Thoracic aorta (tissue), 2 donors: ENCODE data around the gene SRGN. TPM values are rescaled to one million over a fixed set of nuclear protein-coding genes. Genes with fewer than 3 reads are reported as not detected.

ENCODE experiments used
- ATAC-seq: fragments of 150-250 bp; one replicate; pipeline ENCODE4 v1.8.0; 2017; ENCODE audit warnings: low read depth; ENCODE audit not compliant: insufficient number of reproducible peaks, low FRiP score
- DNase-seq: peaks from one replicate; pipeline ENCODE4 v3.0.0-alpha.2; 2020; ENCODE audit warnings: low spot score
- H3K27ac ChIP-seq, 2 donors: fragments of 200-600 bp; sonication (generic); 1 replicate in 1 of 2; 2 replicates in 1 of 2; pipeline ENCODE4 v1.5.1; 2016; ENCODE audit warnings: mild to moderate bottlenecking in 2 of 2, moderate library complexity in 2 of 2
- H3K27me3 ChIP-seq: fragments of 200-600 bp; sonication (generic); replicated peaks from 2 replicates; pipeline ENCODE4 v1.6.0; 2016; ENCODE audit warnings: mild to moderate bottlenecking; ENCODE audit not compliant: insufficient read depth
- H3K36me3 ChIP-seq: fragments of 200-600 bp; sonication (generic); one replicate; pipeline ENCODE4 v1.5.1; 2016
- H3K4me1 ChIP-seq, 2 donors: fragments of 200-600 bp; sonication (generic); 1 replicate in 1 of 2; 2 replicates in 1 of 2; pipeline versions ENCODE4 v1.5.1 to v1.6.0; 2016; ENCODE audit warnings: low read depth in 2 of 2, mild to moderate bottlenecking in 1 of 2; ENCODE audit not compliant: control insufficient read depth in 1 of 2
- H3K4me3 ChIP-seq: fragments of 200-600 bp; sonication (generic); 2 replicates; pipeline ENCODE4 v1.5.1; 2016; ENCODE audit warnings: mild to moderate bottlenecking
- H3K9me3 ChIP-seq: fragments of 200-600 bp; sonication (generic); 2 replicates; pipeline ENCODE4 v1.5.1; 2016
- total RNA-seq, 2 donors: library from RNA; depleted of rRNA; stranded (reverse); fragments of >200 nt; gene quantifications; one replicate each; pipeline versions ENCODE4 v1.1.0 to v1.2.3, GENCODE V29; 2016
- TF ChIP-seq, protein P1 (sequence below): fragments of 200-600 bp; sonication (generic); IDR thresholded peaks from one replicate; pipeline ENCODE4 v1.5.1; 2019; ENCODE audit warnings: antibody characterized with exemption

Gene SRGN
- total RNA-seq, 2 donors from 2014 or later: 200 to 227 TPM

DNA sequence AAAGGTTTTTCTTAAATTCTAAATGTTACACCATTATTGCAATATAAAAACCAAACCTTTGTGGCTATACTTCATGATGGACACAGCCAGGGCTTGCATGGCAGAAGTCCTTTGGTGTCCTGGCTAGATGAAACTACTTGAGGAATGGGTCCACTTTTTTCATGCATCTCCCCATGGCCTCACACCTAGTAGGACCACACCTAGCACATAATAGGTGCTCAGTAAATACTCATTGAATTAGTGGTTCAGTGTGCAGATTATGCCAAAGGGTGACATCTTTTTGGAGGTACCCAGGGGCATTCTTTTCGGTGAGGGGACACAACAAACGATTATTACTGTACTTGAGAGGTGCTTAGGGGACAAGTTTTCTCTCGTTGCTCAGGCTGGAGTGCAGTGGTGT lies 20.7 kb upstream of the SRGN start:
- Histone ChIP-seq H3K4me1 (peaks cover 18% of the 10 kb centered on the region in 2 donors), H3K4me3 (no peak overlapping the region), H3K36me3 (no peaks in the 10 kb centered on the region), H3K27me3 (no peaks in the 10 kb centered on the region), H3K27ac (no peak overlapping the region), H3K9me3 (no peaks in the 10 kb centered on the region)
- DNase-seq (no peak), ATAC-seq (no peak)
- TF ChIP-seq, protein P1, sequence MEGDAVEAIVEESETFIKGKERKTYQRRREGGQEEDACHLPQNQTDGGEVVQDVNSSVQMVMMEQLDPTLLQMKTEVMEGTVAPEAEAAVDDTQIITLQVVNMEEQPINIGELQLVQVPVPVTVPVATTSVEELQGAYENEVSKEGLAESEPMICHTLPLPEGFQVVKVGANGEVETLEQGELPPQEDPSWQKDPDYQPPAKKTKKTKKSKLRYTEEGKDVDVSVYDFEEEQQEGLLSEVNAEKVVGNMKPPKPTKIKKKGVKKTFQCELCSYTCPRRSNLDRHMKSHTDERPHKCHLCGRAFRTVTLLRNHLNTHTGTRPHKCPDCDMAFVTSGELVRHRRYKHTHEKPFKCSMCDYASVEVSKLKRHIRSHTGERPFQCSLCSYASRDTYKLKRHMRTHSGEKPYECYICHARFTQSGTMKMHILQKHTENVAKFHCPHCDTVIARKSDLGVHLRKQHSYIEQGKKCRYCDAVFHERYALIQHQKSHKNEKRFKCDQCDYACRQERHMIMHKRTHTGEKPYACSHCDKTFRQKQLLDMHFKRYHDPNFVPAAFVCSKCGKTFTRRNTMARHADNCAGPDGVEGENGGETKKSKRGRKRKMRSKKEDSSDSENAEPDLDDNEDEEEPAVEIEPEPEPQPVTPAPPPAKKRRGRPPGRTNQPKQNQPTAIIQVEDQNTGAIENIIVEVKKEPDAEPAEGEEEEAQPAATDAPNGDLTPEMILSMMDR: no peak

DNA sequence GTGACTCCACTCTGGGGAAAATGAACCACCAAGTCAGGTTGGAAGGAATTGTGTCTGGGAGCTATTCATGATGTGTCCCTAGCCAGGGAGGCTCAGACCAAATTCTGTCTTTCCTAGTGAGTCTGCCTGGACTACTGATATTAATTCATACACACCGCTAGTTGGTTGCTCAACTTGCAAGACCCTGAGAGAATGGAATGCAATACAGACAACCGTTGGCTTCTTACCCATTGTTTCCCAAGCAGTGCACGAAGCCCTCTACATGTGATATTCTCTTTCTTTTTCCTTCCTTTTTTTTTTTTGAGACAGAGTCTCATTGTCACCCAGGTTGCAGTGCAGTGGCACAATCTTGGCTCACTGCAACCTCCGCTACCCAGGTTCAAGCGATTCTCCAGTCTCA lies 19.4 kb upstream of the SRGN start:
- no peak overlapping the region for H3K27ac ChIP-seq
- no peaks in the 10 kb centered on the region for H3K9me3 ChIP-seq
- no peak overlapping the region for H3K4me3 ChIP-seq
- ATAC-seq (no peak), DNase-seq (no peak)
- TF ChIP-seq, protein P1: no peak
- no peaks in the 10 kb centered on the region for H3K27me3 ChIP-seq
- no peaks in the 10 kb centered on the region for H3K36me3 ChIP-seq
- H3K4me1 ChIP-seq: peaks cover 14 to 15% of the 10 kb centered on the region in 2 donors

DNA sequence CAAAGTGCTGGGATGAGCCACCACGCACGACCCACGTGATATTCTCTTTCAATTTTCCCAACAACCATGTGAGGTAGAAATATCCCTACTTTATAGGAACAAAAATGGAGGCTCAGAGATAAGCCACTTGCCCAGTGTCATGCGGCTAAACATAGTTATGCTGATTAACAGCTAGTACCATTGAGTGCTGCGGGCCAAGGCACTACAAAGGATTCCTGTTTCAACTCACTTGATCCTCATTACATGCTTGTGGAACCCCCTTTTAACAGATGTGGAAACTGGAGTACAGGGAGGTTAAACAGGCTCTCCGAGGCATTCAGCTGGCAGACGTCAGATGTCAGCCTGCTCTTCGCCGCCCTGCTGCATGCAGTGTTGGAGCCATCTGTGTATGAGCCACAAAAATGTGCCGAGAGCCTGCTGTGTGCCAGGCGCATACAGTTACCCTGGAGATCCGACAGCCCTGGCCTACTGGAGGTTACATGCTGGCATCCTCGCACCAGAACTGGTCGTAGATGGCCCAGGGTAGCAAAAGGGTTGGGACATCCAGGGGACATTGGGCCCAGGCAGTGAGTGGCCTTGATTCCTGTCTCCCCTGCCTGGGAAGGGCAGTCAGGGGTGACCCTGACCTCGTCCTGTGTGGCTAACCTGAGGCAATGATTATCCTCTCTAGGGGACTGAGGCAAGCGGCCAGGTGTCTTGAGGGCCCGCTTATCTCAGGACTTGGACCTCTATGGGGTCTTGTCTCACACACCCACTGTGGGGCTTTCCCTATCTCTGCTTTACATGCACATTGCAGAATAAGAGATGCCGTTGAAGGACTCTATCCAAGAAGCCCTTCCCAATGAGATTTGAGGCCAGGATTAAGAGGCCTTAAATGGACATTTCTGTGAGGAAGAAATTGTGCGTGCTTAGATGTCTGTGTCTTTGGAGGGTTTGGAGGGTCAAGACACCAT lies 18.5 kb upstream of the SRGN start:
- H3K9me3 ChIP-seq: no peaks in the 10 kb centered on the region
- H3K36me3 ChIP-seq: no peaks in the 10 kb centered on the region
- TF ChIP-seq, protein P1: no peak
- DNase-seq (no peak), ATAC-seq (no peak)
- H3K4me3 ChIP-seq: no peak overlapping the region
- H3K27me3 ChIP-seq: no peaks in the 10 kb centered on the region
- no peak overlapping the region for H3K27ac ChIP-seq
- peaks cover 14 to 15% of the 10 kb centered on the region in 2 donors for H3K4me1 ChIP-seq

DNA sequence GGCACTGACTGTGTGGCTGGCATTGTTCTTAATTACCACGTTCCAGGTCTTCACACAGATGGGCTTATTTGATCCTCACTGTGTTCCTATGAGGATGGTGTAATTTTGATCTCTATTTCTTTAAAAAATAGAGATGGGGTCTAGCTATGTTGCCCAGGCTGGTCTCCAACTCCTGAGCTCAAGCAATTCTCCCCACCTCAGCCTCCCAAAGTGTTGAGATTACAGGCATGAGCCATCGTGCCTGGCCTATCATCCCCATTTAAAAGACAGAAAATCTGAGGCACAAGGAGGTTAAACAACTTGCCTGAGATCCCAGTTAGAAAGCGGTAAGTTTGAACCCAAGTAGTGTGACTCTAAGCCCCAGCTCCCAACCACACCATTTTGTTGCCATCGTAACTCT lies 17.0 kb upstream of the SRGN start:
- TF ChIP-seq, protein P1: no peak
- no peak overlapping the region for H3K27ac ChIP-seq
- H3K27me3 ChIP-seq: no peaks in the 10 kb centered on the region
- no peaks in the 10 kb centered on the region for H3K9me3 ChIP-seq
- peaks cover 0 to 2% of the 10 kb centered on the region in 2 donors for H3K4me1 ChIP-seq
- H3K4me3 ChIP-seq: no peak overlapping the region
- H3K36me3 ChIP-seq: no peaks in the 10 kb centered on the region
- ATAC-seq (no peak), DNase-seq (no peak)

DNA sequence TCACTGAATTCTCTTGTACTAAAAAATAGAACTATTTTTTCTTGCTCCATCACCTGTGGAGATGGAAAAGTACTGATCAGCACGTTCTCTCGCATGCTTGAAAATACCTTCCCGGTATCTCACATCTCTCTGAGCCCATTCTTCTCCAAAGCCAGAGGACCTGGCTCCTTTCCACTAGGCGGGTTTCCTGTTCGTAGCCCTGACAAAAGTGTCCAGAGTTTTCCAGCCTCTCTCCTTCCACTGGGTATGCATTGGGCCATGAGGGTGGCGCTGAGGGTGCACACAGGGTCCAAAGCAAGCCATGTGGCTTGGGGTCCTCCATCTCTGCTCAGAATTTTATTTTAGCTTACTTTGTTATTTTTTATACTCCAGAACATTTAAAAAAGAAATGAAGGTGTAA lies 16.3 kb upstream of the SRGN start:
- H3K4me1 ChIP-seq: no peaks in the 10 kb centered on the region
- DNase-seq (no peak), ATAC-seq (no peak)
- H3K36me3 ChIP-seq: no peaks in the 10 kb centered on the region
- no peak overlapping the region for H3K27ac ChIP-seq
- H3K27me3 ChIP-seq: no peaks in the 10 kb centered on the region
- TF ChIP-seq, protein P1: no peak
- no peaks in the 10 kb centered on the region for H3K9me3 ChIP-seq
- no peak overlapping the region for H3K4me3 ChIP-seq
